Iris pigment epithelial cell (primary cell): ENCODE data around the gene SCAF1.

Experiments used
- DNase-seq: peaks from one replicate; pipeline ENCODE4 v3.0.0-alpha.2; 2011; ENCODE audit warnings: low read depth

The SCAF1 gene

DNA sequence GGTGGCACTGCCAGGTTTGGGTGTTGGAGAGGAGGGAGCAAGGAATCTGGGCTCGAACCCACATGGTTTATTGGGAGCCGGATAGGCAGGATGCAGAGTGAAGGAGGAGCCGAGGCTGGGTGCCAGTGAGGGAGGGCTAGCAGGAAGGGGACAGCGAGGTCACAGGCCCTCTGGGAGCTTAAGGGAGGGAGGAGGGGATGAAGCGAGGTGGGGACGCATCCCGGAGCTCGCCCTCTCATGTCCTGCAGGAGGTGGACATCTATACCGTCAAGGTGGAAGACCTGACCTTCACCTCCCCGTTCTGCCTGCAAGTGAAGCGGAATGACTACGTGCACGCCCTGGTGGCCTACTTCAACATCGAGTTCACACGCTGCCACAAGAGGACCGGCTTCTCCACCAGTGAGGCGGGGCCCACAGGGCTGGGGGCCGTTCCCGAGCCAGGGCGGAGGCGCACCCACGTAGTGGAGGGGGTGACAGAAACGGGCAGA is 43.9 kb downstream of the SCAF1 start:
- DNase-seq: no peak

DNA sequence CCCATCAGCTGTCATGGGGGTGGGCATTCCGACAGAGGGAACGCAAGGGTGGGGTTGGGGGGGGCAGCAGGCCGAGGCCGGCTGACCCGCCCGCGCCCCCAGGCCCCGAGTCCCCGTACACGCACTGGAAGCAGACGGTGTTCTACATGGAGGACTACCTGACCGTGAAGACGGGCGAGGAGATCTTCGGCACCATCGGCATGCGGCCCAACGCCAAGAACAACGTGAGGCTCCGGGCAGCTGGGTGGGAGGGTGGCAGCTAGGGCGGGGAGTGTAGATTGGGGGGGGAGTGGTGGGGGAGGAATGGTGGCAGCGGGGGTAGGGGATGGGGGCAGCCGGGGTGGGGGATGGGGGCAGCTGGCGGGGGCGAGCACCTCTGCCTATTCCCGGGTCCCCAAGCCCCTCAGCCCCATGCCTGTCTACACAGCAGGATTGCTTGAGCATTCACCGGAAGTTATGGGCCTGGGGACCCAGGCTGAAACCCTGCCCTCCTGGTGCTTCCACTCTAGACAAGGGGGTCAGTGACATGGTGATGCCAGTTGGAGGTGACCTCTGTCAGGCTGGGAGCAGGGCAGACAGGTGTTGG is 44.6 kb downstream of the SCAF1 start:
- DNase-seq: no peak

DNA sequence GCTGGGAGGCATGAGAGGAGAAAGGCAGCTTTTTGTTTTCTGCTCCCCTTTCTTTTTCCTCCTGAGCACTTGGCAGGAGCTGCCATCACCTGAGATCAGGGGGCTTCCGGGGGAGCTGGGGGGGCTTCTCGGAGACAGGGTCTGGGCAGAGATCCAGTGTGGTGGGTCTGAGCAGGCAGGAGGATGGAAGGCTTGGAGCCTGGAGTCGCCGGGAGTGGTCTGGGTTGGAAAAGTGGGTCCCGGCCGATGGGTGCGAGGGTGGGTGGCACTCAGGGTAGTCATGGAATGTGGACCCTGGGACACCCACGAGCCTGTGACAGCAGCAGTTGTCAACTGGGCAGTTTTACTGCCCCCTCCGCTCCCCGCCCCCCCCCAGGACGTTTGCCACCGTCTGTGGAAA is 45.1 kb downstream of the SCAF1 start:
- DNase-seq: no peak

DNA sequence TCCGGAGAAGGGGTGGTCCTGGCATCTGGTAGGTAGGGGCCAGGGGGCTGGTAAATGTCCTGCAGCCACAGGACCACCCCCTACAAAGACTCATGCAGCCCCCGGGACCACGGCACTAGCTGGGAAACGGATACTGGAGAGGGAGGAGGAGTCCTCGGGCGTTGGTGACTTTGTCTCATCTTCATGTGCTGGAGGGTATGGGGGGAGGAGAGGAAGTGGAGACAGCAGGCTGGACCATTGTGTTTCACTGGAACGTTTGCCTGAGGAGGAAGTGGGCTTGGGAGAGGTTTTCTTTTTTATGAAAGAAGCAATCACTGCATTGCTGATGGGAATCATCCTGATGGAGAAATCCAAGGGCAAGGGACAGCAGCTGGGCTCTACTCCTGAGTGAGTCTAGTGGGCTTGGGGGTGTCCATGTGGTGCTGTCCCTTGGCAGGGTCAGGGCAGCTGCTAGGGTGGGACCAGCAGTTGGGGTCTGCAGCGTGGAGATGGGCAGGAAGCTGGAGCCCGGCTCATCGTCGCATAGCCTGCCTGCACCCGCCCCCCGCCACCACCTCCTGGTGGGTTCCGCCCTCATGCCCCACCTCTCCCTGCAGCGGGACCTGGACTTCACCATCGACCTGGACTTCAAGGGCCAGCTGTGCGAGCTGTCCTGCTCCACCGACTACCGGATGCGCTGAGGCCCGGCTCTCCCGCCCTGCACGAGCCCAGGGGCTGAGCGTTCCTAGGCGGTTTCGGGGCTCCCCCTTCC is 45.7 kb downstream of the SCAF1 start:
- DNase-seq: no peak

DNA sequence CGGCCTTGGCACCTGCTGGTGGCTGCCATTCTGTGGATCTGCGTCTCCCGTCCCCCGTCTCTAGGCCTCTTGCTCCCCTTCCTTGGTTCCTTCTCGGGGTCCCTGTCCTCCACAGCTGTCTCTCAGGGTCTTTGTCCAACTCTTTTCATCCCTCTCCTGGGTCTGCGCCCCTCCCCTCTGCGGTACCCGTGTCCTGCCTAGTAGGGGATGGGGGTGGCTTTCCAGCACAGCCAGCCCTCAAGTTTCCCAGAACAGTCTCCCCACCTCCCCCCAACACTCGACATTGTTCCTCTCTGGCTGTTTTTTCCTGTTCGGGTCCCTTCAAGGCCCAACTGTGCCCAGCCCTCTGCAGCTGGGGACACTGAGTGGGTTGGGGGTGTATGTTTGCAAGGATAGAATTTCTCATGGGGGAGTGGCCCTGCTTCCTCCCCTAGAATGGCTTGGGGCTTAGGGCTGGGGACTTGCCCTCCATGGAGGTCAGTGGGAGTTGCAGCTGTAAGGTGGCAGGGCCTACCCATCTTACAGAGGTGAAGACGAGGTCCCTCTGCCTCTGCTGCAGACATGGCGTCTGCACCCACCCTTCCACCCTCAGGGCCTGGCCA is 46.6 kb downstream of the SCAF1 start:
- no peak for DNase-seq

DNA sequence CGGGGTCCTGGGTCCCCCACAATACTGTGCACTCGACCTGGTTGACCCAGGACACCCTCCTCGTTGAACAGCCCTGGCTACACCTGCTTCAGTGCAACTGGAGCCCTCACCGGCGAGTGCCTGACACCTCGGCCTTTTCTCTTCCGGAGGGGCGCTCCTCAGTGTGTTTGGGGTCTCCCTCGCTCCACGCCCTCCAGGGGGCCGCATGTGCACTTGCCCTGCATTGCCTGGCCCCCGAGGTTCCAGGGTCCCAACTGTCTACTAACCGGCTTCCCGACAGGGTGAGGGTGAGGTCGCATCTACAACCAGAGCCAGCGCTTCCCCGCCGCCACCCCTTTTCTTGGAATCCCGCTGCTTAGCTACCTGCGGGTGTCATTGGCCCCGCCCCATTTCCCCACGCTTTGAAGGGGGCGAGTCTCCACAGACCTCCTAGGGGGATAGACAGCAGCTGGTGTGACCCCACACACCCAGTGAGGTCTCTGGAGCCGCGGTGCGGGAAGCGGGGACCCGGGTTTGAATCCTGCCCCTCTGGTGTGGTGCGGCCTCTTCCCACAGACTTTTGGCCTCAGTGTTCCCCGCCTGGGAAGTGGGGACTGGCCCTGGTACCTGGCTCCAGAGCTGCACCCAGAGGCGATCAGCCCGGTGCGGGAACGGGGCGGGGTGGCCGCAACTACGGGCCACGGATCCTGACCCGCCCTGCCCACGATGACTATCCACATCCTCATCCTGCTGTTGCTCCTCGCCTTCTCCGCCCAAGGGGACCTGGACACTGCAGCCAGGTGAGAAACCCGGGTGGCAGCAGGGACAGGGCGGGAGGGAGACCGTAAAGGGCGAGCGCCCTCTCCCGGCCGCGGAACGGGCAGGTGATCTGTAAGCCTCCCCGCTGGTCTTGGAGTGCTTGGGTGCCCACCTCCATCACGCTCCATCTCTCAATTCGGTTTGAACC is 47.4 kb downstream of the SCAF1 start, which contains the start of gene ADM5:
ADM5 (plus strand) TSS at position 462 of the 946 bp plus-strand sequence; CDS start at position 706, 244 bp downstream.
- no peak for DNase-seq

DNA sequence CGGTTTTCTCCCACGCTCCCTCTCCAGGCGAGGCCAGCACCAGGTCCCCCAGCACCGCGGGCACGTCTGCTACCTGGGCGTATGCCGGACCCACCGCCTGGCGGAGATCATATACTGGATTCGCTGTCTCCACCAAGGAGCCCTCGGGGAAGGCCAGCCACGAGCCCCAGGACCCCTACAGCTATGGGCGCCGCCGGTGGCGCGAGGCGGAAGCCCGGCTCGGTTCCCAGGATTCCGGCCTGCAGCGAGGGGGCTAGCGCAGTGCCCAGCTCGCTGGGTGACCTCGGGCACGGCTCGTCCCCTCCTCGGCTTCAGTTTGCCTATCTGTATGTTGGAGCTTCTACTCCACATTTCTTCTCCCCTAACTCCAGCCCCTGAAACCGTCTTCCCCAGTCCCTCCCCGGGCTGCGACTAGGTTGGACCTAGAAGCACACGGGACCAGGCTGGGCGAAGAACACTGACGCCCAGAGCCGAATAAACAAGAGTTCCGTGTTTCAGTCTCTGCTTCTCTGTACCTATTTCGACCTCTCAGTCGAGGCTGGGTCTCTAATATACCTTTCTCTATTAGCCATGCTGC is 48.2 kb downstream of the SCAF1 start:
- DNase-seq: no peak

DNA sequence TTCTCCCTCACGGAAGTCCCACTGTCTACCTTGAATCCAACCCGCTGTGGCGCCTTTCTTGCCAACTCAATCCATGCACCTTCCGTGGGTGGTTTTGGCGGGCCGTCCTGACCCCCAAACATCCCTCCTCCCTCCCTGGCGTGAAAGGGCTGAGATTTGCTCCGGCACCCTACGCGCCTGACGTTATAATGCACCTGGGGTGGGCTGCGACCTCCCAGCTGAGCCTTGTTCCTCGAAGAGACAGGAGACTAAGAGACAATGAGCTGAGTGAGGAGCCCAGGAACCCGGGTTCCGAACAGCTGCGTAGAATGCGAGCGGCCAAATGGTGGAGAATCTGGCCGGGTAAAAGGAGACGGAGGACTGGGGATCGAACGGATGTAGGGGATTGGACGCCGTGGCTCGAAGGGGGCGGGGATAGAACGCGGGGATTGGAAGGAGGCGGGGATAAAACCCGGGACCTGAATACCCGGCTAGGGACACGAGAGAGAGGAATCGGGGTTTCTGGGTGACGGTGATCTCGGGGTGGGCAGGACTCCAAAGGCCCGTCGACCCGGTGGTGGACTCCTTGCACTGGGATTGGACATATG is 48.7 kb downstream of the SCAF1 start, which contains the start of gene CPT1C:
CPT1C (plus strand) TSS at position 461 of the 587 bp plus-strand sequence. CDS start 1,137 bp downstream, outside the sequence.
- peak; percentile 77 for DNase-seq

DNA sequence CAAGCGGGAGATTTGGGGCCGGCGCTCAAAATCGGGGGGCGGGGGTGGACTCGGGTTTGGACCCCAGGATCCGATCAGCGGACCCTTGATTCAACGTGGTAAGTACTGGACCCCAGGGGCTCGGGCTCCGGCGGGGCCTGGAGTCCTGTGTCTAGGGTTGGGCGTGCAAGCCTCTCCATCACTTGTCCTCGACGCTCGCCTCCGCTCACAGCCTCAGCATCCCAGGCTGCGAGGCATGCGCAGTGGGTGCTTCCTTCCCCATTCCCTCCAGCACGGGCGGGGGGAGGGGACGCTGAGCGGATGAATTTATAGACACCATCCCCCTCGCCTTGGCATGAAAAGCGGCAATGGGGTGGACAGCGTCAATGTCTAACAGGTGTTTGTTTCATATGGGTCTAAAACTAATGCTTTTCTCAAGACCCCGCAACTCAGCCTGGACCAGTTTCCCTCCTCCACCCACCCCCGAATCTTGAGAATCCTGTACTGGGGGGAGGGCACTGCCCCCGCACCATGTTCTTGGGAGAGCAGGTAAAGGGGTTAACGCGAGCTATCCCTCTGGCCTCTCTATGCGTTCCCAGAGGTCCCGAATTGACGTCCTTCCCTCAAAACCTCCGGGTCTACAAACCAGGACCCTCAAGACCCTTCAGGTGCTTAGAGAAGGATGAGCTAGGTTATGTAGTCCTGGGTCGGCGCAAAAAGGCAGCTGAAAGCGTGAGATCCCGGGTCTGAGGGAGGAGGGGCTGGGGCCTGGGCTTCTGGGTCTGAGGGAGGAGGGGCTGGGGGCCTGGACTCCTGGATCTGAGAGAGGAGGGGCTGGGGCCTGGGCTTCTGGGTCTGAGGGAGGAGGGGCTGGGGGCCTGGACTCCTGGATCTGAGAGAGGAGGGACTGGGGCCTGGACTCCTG is 49.5 kb downstream of the SCAF1 start:
- peak; percentile 68 for DNase-seq

DNA sequence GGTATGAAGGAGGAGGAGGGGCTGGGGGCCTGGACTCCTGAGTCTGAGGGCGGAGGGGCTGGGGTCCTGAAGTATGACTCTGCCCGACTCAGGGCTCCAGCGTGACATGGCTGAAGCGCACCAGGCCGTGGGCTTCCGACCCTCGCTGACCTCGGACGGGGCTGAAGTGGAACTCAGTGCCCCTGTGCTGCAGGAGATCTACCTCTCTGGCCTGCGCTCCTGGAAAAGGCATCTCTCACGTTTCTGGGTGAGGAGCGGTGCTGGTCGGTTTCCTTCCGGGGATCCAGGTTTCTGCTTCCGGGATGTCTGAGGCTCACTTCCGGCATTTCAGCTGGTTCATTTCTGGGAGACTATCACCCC is 50.1 kb downstream of the SCAF1 start:
- DNase-seq: no peak

DNA sequence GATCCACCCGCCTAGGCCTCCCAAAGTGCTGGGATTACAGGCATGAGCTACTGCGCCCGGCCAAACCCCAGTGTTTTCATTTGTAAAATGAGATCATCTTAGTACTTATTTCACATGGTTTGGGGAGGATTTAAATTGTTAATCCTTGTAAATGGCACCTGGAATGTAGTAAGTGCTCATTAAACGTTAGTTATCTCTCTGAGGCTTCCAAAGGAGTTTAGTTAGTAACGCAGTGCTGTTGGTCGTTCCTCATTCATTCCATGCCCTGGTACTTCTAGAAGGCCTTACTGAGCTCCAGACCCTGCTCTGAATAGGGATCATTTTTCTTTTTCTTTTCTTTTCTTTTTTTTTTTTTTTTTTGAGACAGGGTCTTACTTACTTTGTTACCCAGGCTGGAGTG is 54.1 kb downstream of the SCAF1 start:
- no peak for DNase-seq

DNA sequence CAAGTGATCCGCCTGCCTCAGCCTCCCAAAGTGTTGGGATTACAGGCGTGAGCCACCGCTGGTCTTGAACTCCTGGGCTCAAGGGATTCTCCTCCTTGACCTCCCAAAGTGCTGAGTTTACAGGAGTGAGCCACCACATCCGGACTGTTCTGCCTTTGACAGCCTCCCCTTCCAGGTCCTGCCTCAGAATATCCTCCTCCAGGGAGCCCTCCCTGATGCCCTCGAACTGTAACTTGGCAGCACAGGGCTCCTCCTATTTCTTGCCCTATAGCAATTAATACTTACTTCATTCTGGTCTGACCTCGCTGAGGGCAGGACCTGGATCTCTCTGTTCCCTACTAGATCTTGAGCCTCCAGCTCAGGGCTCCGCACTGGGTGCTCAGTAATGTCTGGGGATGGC is 54.9 kb downstream of the SCAF1 start:
- DNase-seq: no peak

DNA sequence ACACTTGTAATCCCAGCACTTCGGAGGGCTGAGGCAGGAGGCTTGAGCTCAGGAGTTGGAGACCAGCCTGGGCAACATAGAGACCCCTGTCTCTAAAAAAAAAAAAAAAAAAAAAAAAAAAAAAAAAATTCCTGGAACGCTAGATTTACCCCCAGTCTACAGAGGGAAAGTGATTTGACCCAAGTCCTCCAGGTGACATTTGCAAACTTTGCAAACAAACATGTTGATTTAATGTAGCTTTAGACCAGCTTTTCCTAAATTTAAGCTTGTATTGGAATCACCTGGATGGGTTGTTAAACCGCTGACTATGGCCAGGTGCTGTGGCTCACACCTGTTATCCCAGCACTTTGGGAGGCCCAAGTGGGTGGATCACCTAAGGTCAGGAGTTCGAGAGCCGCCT is 57.4 kb downstream of the SCAF1 start:
- DNase-seq: no peak

DNA sequence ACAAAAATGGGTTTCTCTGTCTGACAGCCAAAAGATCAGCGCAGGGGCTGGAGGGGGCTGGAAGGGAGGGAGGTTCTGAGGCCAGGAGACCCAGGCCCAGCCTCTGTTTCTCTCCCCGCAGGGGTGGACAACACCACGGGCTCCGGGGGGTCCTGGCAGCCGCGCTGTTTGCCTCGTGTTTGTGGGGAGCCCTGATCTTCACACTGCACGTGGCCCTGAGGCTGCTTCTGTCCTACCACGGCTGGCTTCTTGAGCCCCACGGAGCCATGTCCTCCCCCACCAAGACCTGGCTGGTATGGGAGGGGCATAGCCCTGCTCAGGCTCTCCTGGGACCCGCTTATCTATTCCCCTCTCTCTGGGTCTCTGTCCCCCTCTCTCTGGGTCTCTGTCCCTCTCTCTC is 58.6 kb downstream of the SCAF1 start:
- DNase-seq: no peak

DNA sequence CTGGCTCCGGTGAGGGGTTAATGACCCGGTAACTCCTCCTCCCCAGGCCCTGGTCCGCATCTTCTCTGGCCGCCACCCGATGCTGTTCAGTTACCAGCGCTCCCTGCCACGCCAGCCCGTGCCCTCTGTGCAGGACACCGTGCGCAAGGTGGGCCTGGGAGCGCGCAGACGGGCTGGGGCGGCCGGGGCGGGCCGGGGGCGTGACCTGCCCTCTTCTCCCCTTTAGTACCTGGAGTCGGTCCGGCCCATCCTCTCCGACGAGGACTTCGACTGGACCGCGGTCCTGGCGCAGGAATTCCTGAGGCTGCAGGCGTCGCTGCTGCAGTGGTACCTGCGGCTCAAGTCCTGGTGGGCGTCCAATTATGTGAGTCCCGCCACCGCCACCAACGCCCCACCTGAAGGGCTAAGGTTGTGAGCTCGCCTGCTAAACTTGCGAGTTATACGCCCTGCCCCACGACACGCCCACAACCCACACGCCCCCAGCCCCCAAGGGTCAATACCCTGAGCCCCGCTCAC is 59.3 kb downstream of the SCAF1 start:
- DNase-seq: no peak

DNA sequence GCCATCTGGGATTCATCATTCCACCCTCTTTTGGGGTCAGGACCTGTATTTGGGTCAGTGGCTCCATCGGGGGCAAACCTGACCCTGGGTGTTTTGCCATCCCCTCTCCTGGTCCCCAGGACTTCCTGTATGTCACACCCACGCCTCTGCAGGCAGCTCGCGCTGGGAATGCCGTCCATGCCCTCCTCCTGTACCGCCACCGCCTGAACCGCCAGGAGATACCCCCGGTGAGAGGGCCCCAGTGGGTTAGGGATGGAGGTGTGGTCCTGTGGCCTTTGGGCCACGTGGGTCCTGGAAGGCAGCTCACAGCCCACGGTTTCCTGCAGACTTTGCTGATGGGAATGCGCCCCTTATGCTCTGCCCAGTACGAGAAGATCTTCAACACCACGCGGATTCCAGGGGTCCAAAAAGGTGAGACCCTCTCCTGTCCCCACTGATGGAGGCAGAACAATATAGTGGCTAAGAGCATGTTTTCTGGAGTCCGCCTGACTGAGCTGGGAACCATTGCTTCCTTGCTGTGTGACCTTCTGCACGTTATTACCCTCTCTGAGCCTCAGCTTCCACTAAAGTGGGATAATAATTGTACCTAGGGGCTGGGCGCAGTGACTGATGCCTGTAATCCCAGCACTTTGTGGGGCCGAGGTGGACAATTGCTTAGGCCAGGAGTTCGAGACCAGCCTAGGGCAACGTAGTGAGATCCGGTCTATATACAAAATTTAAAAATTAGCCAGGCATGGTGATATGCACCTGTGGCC is 63.1 kb downstream of the SCAF1 start:
- no peak for DNase-seq

DNA sequence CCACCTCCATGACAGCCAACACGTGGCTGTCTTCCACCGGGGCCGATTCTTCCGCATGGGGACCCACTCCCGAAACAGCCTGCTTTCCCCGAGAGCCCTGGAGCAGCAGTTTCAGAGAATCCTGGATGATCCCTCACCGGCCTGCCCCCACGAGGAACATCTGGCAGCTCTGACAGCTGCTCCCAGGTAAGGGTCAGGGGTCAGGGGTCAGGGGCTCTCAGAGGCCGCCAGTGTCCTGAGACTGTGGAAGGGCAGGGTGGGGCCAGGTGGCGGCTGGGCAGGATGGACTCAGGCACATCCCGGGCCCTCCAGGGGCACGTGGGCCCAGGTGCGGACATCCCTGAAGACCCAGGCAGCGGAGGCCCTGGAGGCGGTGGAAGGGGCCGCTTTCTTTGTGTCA is 63.9 kb downstream of the SCAF1 start:
- DNase-seq: no peak
